GM18873 (cell line): ENCODE measurements around the gene RUNX2.

Source experiments
- ATAC-seq: cut with Tn5 transposase; IDR thresholded peaks from one replicate; pipeline ENCODE4 v1.9.1; 2021; ENCODE audit warnings: mild to moderate bottlenecking, moderate library complexity, moderate number of reproducible peaks; ENCODE audit not compliant: unreplicated experiment, low FRiP score

Gene RUNX2

GRCh38 chr6:45606831-45607400 lies 278.8 kb downstream of the RUNX2 start:
- ATAC-seq: no peak

DNA sequence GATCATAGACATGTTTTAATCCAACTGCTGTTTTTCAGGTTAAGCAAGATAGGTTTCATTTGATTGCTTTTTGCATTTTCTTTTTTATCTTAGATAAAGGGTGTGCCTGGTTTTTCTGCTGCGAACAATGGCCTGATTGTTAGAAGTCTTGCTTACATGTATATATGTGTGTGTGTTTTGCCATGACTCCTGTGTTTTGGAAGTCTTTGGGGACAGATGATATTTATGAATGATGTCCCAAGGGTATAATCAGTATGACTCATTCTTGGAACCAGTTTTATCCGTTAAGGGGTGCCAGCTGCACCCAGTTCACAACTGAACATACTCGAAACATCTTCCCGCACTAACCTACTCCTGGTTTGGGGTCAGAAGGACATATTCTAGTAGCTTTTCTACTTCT lies 279.7 kb downstream of the RUNX2 start:
- ATAC-seq: no peak

GRCh38 chr6:45608252-45608913 lies 280.3 kb downstream of the RUNX2 start:
- no peak for ATAC-seq

DNA sequence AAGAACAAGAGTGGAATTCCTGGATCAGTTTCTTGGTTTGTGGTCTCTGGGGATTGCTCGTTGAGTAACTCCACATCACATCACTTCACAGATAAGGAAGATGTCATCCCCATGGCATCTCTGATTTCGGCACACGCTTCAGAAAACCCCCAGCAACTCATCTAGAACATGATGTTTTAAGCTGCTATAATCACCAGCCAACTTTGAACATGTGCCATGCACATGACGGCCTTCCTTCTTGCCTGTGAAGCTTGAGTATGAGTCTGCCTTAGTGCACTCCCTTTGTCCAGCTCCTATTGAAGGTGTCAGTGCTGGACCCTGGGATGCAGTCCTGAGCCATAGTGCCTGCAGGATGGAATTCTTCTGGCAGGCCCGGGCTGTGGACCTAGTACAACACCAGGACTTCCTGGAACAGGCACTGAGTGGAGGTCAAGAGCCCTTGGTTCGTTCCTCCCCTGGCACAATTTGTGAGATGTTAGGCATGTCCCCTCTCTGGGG lies 281.1 kb downstream of the RUNX2 start:
- ATAC-seq: no peak

DNA sequence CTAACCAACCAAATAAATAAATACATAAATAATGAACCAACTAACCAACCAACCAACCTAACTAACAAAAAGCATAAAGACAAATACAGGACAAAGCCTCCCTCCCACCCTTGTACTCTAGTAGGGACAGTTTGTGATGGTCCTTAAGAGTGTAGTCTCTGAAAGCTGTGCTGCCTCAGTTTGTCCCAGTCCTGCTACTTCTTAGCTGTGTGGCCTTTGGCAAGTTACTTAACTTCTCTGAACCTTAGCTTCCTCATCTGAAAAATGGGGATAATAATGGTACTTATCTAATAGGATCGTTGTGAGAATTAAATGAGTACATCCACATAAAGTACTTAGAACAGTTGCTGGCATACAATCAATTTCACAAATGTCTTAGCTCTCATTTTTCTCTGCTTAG lies 282.2 kb downstream of the RUNX2 start:
- no peak for ATAC-seq

DNA sequence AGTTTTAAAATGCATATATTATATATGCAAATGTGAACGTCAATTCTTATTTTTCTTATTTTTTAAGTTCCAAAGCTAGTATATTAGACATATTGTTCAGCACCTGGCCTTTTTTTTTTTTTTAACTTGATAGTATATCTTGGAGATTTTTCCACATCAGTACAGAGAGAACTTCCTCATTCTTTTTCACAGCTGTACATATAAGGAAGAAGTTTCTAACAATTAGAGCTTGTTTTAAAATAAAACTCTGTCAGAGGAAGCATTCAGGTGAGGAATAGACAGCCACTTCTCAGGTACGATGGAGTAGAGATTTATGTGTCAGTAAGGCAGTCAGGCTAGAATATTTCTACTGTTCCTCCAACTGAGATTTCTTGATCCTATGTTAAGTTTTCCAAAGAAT lies 282.7 kb downstream of the RUNX2 start:
- no peak for ATAC-seq

DNA sequence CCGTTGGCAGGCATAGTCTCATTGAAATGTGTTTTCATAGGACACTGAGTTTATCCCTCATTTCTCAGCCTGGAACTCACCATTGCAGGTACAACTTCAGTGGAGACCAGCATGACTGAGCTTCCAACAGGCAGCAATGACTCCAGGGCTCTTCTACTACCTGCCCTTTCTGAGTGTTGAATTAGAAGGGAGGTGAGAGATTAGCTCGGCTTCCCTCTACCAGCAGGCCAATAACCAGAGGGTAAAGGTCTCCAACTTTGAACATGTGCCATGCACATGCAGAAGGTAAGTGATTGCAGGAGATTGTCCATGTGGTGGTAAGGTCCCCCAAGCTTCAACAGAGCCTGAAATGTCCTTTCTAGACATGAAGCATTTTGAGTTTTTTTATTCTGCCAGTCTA lies 283.4 kb downstream of the RUNX2 start:
- no peak for ATAC-seq

- no peak for ATAC-seq
These were observed 285.5 kb downstream of the RUNX2 start for GRCh38 chr6:45613656-45614055.

- ATAC-seq: no peak
These were observed 286.6 kb downstream of the RUNX2 start for GRCh38 chr6:45614488-45615285.

DNA sequence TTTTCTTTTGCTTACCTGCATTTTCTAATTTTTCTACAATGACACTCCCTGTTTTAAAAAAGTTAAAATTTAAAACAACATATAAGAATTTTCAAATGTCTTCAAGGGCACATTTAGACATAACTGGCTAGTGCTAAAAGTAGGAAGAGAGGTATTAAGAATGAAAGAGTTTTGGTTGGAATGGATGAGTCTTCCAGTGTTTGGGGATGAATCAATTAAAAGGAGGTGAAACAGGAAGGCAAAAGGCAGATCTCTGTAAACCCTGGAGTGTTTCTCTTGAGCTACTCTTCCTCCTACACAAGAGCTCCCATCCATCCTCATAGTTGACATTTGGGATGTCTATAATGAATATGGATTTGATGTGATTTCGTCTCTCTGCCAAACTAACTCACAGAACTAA lies 288.1 kb downstream of the RUNX2 start:
- no peak for ATAC-seq

- no peak for ATAC-seq
These were observed 289.3 kb downstream of the RUNX2 start for GRCh38 chr6:45617441-45617840.

- no peak for ATAC-seq
These were observed 290.1 kb downstream of the RUNX2 start for GRCh38 chr6:45618259-45618658.

- no peak for ATAC-seq
These were observed 291.2 kb downstream of the RUNX2 start for GRCh38 chr6:45619211-45619760.

DNA sequence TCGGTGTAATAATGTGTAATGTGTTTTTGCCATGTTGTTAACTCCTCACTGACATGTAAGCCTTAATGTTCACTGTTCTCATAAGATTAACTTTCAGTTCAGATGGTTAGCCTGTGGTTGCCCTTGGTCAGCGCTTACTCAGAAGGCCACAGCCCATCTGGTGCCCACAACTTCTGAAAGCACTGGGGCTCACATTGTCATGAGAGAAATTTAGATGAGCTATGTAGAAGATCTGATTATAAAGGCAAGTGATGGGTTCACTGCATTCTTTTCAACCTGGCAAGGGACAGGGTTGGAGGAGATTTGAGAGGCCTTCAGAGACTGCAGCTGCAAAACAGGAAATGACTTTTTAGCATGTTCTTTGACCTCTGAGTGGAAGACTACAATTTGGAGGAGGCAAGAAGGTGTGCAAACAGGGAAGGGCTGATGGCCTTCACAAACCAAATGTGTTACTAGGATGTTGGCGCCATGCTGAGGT lies 291.9 kb downstream of the RUNX2 start:
- no peak for ATAC-seq

- ATAC-seq: no peak
These were observed 296.1 kb downstream of the RUNX2 start for GRCh38 chr6:45624228-45624627.

- ATAC-seq: no peak
These were observed 297.1 kb downstream of the RUNX2 start for GRCh38 chr6:45625191-45625664.

GRCh38 chr6:45626087-45626891 lies 298.2 kb downstream of the RUNX2 start:
- no peak for ATAC-seq

DNA sequence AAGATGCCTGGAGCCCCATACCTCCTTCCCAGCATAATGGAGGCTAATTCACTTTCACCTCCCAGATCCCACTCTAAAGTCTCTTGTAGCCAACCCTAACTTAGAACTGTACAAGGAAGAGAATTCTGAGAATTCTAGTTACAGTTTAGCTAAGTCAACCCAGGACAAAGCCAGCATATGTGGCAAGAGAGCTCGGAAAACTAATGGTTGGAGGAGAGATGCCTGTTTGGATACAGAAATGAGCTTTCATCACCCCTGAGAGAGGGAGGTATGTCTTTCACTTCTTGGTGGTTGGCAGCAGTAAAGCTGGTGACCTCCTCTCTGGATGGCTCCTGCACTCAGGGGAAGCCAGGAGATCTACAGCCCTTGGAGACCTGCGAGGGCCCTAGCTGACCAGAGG lies 302.2 kb downstream of the RUNX2 start:
- no peak for ATAC-seq

GRCh38 chr6:45630801-45631200 lies 302.7 kb downstream of the RUNX2 start:
- ATAC-seq: no peak

DNA sequence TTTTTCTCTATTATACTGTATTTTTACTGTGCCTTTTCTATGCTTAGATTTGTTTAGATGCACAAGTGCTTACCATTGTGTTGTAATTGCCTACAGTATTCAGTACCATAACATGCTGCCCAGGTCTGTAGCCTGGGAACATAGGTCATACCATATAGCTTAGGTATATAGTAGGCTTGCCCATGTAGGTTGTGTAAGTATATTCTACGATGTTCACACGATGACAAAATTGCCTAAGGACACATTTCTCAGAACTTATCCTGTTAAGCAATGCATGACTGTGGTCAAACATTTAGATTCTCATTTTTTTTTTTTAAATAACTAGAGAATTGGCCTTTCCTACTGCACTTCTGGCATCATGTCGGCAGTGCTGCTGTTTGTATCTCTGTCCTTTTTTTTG lies 303.3 kb downstream of the RUNX2 start:
- ATAC-seq: no peak
